Aorta (tissue), 5 donors: ENCODE data around the gene PIK3C3. TPM values are rescaled to one million over a fixed set of nuclear protein-coding genes. Genes with fewer than 3 reads are reported as not detected.
A peak's percentile ranks its signal among the peaks of the same experiment; 100 is the strongest.

ENCODE experiments used
- ATAC-seq: fragments of 200-7000 bp; cut with Tn5 transposase; one replicate; pipeline ENCODE4 v1.9.1; 2022; ENCODE audit warnings: moderate library complexity; ENCODE audit not compliant: low FRiP score
- DNase-seq, 2 donors: peaks; one replicate each; pipeline ENCODE4 v3.0.0-alpha.2; 2020
- H3K27ac ChIP-seq, 2 donors: one replicate each; pipeline ENCODE4 v1.5.1; 2013; ENCODE audit warnings: low read length in 2 of 2, mild to moderate bottlenecking in 2 of 2, moderate library complexity in 2 of 2, control low read depth in 1 of 2, inconsistent platforms in 1 of 2, low read depth in 1 of 2
- H3K27me3 ChIP-seq, 2 donors: one replicate each; pipeline ENCODE4 v1.6.1; 2013; ENCODE audit warnings: control low read depth in 1 of 2, low read length in 1 of 2, mild to moderate bottlenecking in 1 of 2, moderate library complexity in 1 of 2; ENCODE audit not compliant: insufficient read depth in 2 of 2, control insufficient read depth in 1 of 2
- H3K36me3 ChIP-seq, 2 donors: one replicate each; pipeline ENCODE4 v1.6.1; 2013; ENCODE audit warnings: control low read depth in 1 of 2, low read length in 1 of 2, mild to moderate bottlenecking in 1 of 2; ENCODE audit not compliant: insufficient read depth in 2 of 2, control insufficient read depth in 1 of 2
- H3K4me1 ChIP-seq, 2 donors: one replicate each; pipeline ENCODE4 v1.6.1; 2013; ENCODE audit warnings: low read length in 2 of 2, control low read depth in 1 of 2, mild to moderate bottlenecking in 1 of 2, moderate library complexity in 1 of 2; ENCODE audit not compliant: insufficient read depth in 2 of 2, control insufficient read depth in 1 of 2
- H3K4me3 ChIP-seq, 2 donors: one replicate each; pipeline ENCODE4 v1.5.1; 2013; ENCODE audit warnings: low read length in 2 of 2, control low read depth in 1 of 2, mild to moderate bottlenecking in 1 of 2
- H3K9me3 ChIP-seq: one replicate; pipeline ENCODE4 v1.6.1; 2013; ENCODE audit warnings: mild to moderate bottlenecking, low read length; ENCODE audit not compliant: control insufficient read depth
- WGBS, 2 donors: extraction: QIAGEN DNeasy Blood & Tissue Kit; methylation state at CpG; one replicate each; pipeline ENCODE4 v1.1.7; 2013; 5-methylcytosine and 5-hydroxymethylcytosine counted together
- intact Hi-C, 2 donors: fragments of 100-400 bp; cut with DNase I; formaldehyde crosslinking; loops; one replicate each; pipeline versions ENCODE4 v1.14.2 to v1.15.0; 2022
- polyA plus RNA-seq, 2 donors: library from polyadenylated mRNA; stranded (reverse); fragments of 200-250 nt; gene quantifications; one replicate each; pipeline ENCODE4 v1.2.3, GENCODE V29; 2013
- total RNA-seq, 2 donors: library from RNA; stranded (reverse); fragmentation: NEBNext Ultra II Directional; extraction: Animal tissue kit (Norgen Biotek cat#: 25700); gene quantifications; one replicate each; pipeline ENCODE4 v1.2.1, GENCODE V29; 2021
- donor health status: healthy with polysubstance abuse.
- donor health status: Bipolar disorder and iron deficiency.
- donor health status: DM: no; HTN: no; CAD: no.
- donor health status: DM: no; HTN: no; CAD: no.
- donor health status: DM: yes; HTN: yes; CAD: no.

Gene PIK3C3
- total and polyA plus RNA-seq, 4 donors, result 20.0 to 63.9 (median 49.5) TPM

DNA sequence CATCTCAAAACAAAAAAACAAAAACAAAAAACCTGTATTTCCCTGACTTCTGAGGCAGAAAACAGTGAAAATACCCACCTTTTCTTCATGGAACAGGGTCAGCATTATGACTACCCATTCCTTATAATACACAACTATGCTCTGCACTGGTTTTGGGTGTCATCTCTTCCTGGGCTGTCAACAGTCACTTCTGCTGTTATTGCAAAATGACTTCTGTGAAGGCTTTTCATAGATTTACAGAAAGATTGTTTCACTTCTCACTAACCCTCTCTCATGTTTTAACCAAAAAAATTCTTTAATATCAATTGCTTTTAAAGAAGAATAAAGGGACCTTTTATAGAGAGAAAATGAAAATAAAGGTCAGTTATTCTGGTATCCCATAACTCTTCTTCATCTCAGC lies 26.5 kb upstream of the PIK3C3 start:
- no peaks in the 10 kb centered on the region for H3K36me3 ChIP-seq
- no peaks in the 10 kb centered on the region for H3K27me3 ChIP-seq
- no peak overlapping the region for H3K27ac ChIP-seq
- H3K4me1 ChIP-seq, result no peaks in the 10 kb centered on the region
- DNase-seq (no peak), ATAC-seq (no peak)
- no peak overlapping the region for H3K4me3 ChIP-seq
- peaks cover 2% of the 10 kb centered on the region for H3K9me3 ChIP-seq
- intact Hi-C loops, result no loop called here

DNA sequence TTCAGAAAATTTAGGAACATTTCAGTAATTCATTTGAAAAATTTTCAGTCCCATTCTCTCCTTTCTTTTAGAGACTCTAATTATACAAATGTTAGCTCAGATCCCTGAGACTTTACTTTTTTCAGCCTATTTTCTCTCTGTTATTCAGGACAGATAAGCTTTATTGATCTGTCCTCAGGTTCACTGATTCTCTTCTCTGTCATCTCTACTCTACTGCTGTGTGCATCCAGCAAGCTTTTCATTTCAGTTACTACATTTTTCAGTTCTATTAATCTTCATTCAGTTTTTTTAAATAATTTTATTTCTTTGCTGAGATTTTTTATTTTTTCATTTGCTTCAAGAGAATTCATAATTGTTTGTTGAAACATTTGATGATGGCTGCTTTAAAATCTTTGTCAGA lies 22.1 kb upstream of the PIK3C3 start:
- intact Hi-C loops, result no loop called here
- Histone ChIP-seq H3K9me3 (peaks cover 2% of the 10 kb centered on the region), H3K4me1 (no peaks in the 10 kb centered on the region), H3K27ac (no peak overlapping the region), H3K36me3 (no peaks in the 10 kb centered on the region), H3K27me3 (no peaks in the 10 kb centered on the region), H3K4me3 (no peak overlapping the region)
- no peak for DNase-seq
- ATAC-seq, result no peak

DNA sequence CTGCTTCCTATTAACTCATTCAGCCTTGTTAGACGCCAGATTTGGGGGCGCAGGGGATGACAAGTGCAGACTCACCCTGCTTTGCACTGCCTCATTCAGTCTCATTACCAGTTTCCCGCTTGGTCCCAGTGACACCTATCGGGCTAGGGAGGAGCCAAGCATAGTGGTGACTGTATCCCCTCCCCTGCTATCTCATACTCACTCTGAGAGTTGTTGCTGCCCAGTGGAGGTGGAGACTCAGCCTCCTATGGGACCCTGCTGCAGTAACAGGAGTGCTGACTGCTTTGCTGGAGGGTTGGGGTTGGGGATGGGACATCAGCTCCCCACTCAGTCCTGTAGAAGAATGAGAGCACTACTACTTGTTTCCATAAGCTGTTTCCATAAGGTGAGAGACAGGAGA lies 21.3 kb upstream of the PIK3C3 start:
- Histone ChIP-seq H3K9me3 (peaks cover 2% of the 10 kb centered on the region), H3K27ac (no peak overlapping the region), H3K4me1 (no peaks in the 10 kb centered on the region), H3K36me3 (no peaks in the 10 kb centered on the region), H3K27me3 (no peaks in the 10 kb centered on the region), H3K4me3 (no peak overlapping the region)
- ATAC-seq, result no peak
- WGBS, 2 donors, result 83 to 84% methylated on average over 4 of the region's 4 CpGs
- DNase-seq, result peak in 1 of 2 donors; percentile 30
- intact Hi-C loops, result no loop called here

DNA sequence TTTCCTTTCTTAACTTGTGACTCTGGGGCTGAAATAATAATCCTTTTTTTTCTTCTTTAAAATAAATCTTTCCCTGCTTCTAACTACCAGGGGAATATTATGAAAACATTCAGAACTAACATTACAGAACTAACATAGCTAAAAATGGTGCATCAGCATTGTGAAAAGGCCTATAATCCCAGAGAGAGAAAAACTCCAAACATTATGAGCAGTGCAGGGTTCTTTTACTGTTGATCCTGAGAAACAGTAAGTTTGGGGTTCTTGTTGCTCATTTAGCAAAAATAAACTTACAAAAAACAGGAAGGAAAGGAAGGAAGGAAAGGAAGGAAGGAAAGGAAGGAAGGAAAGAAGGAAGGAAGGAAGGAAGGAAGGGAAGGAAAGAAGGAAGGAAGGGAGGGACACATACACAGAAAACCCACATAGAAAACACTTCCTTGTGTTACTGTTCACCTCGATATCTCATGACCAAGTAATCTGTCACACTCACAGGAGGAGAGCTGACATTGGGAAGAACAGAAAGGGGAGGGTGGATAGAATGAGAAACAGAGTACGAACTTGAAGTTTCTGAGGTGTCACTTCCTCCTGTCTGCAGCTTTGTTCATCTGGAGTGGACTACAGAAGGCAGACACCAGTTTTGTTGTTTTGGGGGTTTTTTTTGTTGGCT lies 18.4 kb upstream of the PIK3C3 start:
- no peaks in the 10 kb centered on the region for H3K27me3 ChIP-seq
- H3K27ac ChIP-seq, result peak overlapping the region in 1 of 2 donors; percentile 76
- WGBS, 2 donors, result 7 to 8% methylated on average over 2 of the region's 2 CpGs
- peaks cover 2% of the 10 kb centered on the region for H3K9me3 ChIP-seq
- ATAC-seq (peak; percentile 22), DNase-seq (no peak)
- no peaks in the 10 kb centered on the region for H3K4me1 ChIP-seq
- intact Hi-C loops, result no loop called here
- no peak overlapping the region for H3K4me3 ChIP-seq
- H3K36me3 ChIP-seq, result no peaks in the 10 kb centered on the region

DNA sequence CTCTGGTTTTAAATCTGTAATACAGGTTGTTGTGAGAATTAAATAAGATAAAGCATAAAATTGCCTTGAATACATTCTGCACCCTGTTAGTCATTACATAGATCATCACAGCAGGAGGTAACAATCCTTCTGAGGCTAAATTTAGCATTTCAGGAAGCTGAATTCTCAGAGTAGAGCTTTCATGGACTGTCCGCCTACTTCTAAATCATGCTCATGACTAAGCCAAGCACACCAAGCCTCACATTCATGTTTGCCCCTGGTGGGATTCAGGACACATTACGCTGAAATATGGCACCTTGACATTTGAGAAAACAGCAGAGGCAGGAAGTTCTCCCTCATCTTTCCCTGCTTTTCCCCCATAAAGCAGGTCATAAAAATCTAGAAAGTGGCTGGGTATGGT lies 16.6 kb upstream of the PIK3C3 start:
- Histone ChIP-seq H3K27ac (no peak overlapping the region), H3K4me1 (no peaks in the 10 kb centered on the region), H3K9me3 (no peaks in the 10 kb centered on the region), H3K36me3 (no peaks in the 10 kb centered on the region), H3K4me3 (no peak overlapping the region), H3K27me3 (no peaks in the 10 kb centered on the region)
- WGBS, 2 donors, result 93 to 96% methylated on average over 2 of the region's 2 CpGs
- intact Hi-C loops, result no loop called here
- DNase-seq, result no peak
- ATAC-seq, result no peak

DNA sequence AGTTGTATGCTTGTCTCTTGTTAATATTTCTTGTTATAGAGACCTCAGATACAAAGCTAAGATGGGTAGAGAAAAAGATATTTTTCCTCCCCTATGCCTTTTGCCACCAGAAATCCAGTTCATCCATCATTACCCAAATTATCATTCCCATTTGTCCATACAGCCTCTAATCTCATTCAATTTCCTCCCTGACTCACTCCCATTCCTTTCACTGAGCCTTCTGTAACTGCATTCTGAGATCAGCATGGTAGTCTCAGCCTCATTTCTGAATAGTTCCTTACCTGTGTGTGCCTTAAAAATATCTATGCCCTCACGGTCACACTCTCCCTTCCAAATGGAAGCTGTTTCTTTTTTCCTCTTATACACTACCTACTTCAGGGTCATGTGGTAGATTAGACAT lies 15.7 kb upstream of the PIK3C3 start:
- WGBS, 2 donors, result 75 to 83% methylated on average over 1 of the region's 1 CpG
- Histone ChIP-seq H3K27me3 (no peaks in the 10 kb centered on the region), H3K27ac (no peak overlapping the region), H3K36me3 (no peaks in the 10 kb centered on the region), H3K4me3 (no peak overlapping the region), H3K4me1 (no peaks in the 10 kb centered on the region), H3K9me3 (no peaks in the 10 kb centered on the region)
- intact Hi-C loops, result no loop called here
- DNase-seq (no peak), ATAC-seq (no peak)

DNA sequence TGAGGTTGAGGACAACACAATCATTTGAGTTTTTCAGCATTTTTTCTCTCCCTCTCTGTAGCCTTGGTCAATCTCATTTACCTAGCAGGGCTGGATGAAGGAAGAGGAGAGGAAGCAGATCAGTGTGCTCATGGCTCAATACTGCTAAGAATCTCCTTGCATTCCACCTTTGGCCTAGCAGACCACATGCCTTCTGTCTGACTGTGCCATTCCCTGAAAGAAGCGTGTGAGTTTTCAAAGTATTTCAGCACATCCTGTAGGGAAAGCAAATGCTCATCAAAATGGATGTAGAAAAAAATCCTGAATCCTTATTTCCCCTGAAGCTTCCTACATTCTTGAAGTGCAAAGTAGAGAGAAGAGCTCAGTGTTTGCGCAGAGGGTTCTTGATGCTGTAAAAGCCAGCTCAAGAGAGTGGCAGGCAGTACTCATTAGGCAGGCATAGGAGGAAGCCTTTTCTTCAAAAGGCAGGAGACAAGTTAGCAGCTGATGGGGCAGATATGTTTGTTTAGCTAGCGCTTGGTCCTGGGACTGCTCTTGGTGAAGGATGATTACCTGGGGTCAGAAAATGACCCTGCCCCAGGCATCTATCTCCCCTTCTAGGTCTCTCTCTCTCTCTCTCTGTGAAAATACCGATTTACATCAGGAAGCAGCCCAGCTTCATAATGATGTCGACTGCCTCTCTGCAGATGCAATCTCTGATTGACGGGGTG lies 14.4 kb upstream of the PIK3C3 start:
- intact Hi-C loops, result no loop called here
- no peak for ATAC-seq
- no peaks in the 10 kb centered on the region for H3K4me1 ChIP-seq

DNA sequence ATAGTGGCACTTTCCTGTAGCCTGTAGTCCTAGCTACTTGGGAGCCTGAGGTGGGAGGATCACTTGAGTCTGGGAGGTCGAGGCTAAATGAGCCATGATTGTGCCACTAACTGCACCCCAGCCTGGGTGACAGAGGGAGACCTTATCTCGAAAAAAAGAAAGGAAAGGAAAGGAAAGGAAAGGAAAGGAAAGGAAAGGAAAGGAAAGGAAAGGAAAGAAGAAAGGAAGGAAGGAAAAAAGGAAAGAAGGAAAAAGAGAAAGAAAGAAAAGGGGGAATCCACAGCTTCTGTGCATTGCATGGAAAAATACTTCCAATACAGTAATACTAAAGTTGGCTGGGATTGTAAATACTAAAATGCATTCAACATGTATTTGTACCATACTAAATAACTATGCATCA lies 12.8 kb upstream of the PIK3C3 start:
- no peaks in the 10 kb centered on the region for H3K9me3 ChIP-seq
- H3K36me3 ChIP-seq, result no peaks in the 10 kb centered on the region
- no peak for ATAC-seq
- 73 to 81% methylated on average over 2 of the region's 2 CpGs for WGBS, 2 donors
- H3K4me3 ChIP-seq, result no peak overlapping the region
- no peak for DNase-seq
- H3K27me3 ChIP-seq, result no peaks in the 10 kb centered on the region
- no peak overlapping the region for H3K27ac ChIP-seq
- intact Hi-C loops, result no loop called here
- H3K4me1 ChIP-seq, result no peaks in the 10 kb centered on the region

More for the DNA sequence above, 14.4 kb upstream of the PIK3C3 start:
- Histone ChIP-seq H3K27ac (no peak overlapping the region), H3K4me3 (no peak overlapping the region), H3K36me3 (no peaks in the 10 kb centered on the region), H3K9me3 (no peaks in the 10 kb centered on the region), H3K27me3 (no peaks in the 10 kb centered on the region)
- DNase-seq, result no peak
- 61 to 62% methylated on average over 6 of the region's 6 CpGs for WGBS, 2 donors

DNA sequence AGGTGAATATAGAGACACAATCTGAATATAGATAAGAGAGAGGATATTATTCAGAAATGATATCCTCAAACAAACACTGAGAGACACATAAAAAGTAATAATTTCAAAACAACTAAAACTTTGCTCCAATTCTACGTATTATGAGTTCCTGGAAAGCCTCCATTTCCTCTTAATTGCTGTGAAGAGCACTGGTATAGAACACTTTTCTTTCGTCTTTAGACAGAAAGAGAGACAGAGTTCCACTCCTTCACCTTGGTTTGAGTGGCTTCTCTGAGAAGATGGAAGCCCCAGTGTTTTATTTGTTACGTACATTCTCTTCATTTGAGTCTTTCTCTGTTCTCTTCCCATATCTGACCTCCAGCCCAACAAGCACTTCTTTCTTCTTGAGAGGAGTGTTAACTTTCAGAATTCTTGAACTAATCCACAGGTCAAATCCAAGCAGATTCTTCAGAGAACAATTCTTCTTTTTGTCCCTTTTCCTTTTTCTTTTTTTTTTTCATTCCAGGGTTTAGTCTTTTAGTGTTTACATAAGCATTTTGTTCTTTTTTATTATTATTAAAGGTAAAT lies 6.4 kb upstream of the PIK3C3 start:
- no peaks in the 10 kb centered on the region for H3K36me3 ChIP-seq
- H3K27ac ChIP-seq, result no peak overlapping the region
- 86 to 89% methylated on average over 3 of the region's 3 CpGs for WGBS, 2 donors
- no peak overlapping the region for H3K4me3 ChIP-seq
- intact Hi-C loops, result no loop called here
- no peaks in the 10 kb centered on the region for H3K9me3 ChIP-seq
- DNase-seq (no peak), ATAC-seq (no peak)
- no peaks in the 10 kb centered on the region for H3K27me3 ChIP-seq
- H3K4me1 ChIP-seq, result no peaks in the 10 kb centered on the region
